Gastrocnemius medialis (tissue), 4 donors: Measurements from ENCODE around the gene INMT. TPM values are rescaled to one million over a fixed set of nuclear protein-coding genes. Genes with fewer than 3 reads are reported as not detected.
A peak's percentile ranks its signal among the peaks of the same experiment; 100 is the strongest.

Source experiments
- ATAC-seq, 2 donors: fragments of 150-250 bp; one replicate each; pipeline ENCODE4 v1.9.1; 2016
- DNase-seq, 2 donors: peaks; one replicate each; pipeline ENCODE4 v3.0.0-alpha.2; 2019
- H3K27ac ChIP-seq, 4 donors: fragments of 200-600 bp; sonication (generic); 1 replicate in 1 of 4; 2 replicates in 3 of 4; pipeline ENCODE4 v1.5.1; 2016 to 2018; ENCODE audit warnings: mild to moderate bottlenecking in 2 of 4, moderate library complexity in 1 of 4
- H3K27me3 ChIP-seq, 3 donors: fragments of 200-600 bp; sonication (generic) in 2 of 3; 1 replicate in 1 of 3; 2 replicates in 2 of 3; pipeline versions ENCODE4 v1.5.1 to v1.6.0; 2016 to 2019; ENCODE audit warnings: mild to moderate bottlenecking in 1 of 3, moderate library complexity in 1 of 3
- H3K36me3 ChIP-seq, 2 donors: fragments of 200-600 bp; sonication (generic) in 1 of 2; one replicate each; pipeline ENCODE4 v1.5.1; 2017 to 2018
- H3K4me1 ChIP-seq, 2 donors: fragments of 200-600 bp; sonication (generic) in 1 of 2; one replicate each; pipeline ENCODE4 v1.5.1; 2016 to 2017; ENCODE audit warnings: mild to moderate bottlenecking in 2 of 2
- H3K4me3 ChIP-seq, 4 donors: fragments of 200-600 bp; sonication (generic) in 3 of 4; 1 replicate in 1 of 4; 2 replicates in 3 of 4; pipeline ENCODE4 v1.5.1; 2016 to 2019; ENCODE audit warnings: mild to moderate bottlenecking in 2 of 4
- H3K9me3 ChIP-seq, 3 donors: fragments of 200-600 bp; sonication (generic) in 2 of 3; 1 replicate in 1 of 3; 2 replicates in 2 of 3; pipeline ENCODE4 v1.5.1; 2016 to 2019
- POLR2A ChIP-seq, 2 donors: fragments of 450-650 bp; IDR thresholded peaks; one replicate each; pipeline ENCODE4 v1.6.1; 2017; ENCODE audit warnings: antibody characterized with exemption in 2 of 2, mild to moderate bottlenecking in 2 of 2, moderate library complexity in 2 of 2
- in situ Hi-C, 4 donors: fragments of 200-750 bp; cut with MboI; loops; one replicate each; pipeline versions ENCODE4 v1.15.0 to v1.8.0; 2017; ENCODE audit warnings: low sequenced_read_pairs in 4 of 4
- intact Hi-C: fragments of 100-400 bp; cut with DNase I; formaldehyde crosslinking; loops from one replicate; pipeline ENCODE4 v1.15.1; 2023; ENCODE audit warnings: low total_unique reads
- total RNA-seq, 4 donors: library from RNA; depleted of rRNA; stranded (reverse); fragments of >200 nt; gene quantifications; one replicate each; pipeline versions ENCODE4 v1.1.0 to v1.2.3, GENCODE V29; 2016
- TF ChIP-seq, protein P1 (sequence below), 5 experiments: fragments of 450-650 bp in 3 of 5; fragments of 200-600 bp in 2 of 5; sonication (generic) in 2 of 5; IDR thresholded peaks in 4 of 5; conservative IDR thresholded peaks in 1 of 5; 1 replicate in 4 of 5; 2 replicates in 1 of 5; pipeline ENCODE4 v1.5.1; 2016 to 2019; ENCODE audit warnings: antibody characterized with exemption in 5 of 5, mild to moderate bottlenecking in 3 of 5, moderate library complexity in 3 of 5

INMT gene
- total RNA-seq, 4 donors from 2014 or later, result 1.9 to 8.6 (median 5.5) TPM

DNA sequence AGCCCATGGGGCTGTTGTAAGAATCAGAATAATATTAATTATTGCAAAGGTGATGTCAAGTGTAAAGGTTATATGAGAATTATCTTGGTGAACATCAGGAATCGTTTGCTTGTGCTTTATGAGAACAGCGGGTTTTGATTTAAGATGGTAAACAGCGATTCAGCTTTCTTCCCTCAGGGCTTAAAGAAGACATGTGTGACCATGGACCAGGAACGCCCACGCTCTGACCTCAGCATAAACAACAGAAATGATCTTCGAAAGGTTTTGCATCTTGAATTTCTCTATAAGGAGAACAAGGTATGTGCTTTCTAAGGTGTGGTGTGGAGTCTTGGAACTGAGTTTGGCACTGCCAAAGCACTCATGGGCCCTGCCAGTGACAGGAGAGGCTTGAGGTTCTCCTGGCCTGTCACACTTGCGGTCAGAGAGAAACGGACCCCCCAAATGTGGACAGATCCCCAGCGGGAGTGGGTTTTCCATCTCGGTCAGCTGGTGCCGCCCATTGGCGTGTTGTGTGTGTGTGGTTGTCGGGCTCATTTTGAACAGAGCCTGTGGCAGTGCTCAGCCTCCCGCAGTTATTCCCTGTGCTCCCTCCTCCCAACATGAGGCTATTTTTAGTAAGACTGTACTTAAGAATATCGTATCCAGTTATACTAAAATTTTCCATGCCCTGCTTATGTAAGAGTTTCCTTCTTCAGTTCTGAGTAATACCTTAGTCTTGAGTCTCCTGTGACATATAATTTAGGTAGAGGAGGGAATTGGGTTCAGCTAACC lies 26.5 kb downstream of the INMT start:
- DNase-seq, result peak; percentile 20 to 55
- H3K36me3 ChIP-seq, result no peaks in the 10 kb centered on the region
- in situ Hi-C loops, result no loop called here

DNA sequence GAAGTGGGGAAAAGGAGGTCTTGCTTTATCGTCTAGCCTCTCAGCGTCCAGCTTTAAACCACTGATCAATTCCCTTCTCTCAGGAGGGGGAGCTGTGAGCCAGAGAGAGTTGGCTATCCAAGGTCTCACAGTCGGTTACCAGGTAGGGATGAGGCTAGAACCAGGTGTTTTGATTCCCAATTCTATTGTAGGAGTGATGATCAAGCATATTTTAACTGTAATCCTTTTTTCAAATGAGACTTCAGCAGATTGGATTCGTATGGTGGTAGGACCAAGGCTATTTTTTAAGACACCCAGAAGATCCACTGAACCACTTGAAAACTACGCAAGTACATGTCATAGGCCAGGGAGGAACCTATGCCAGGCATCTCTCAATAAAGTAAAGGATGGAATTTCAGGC lies 27.6 kb downstream of the INMT start:
- no peak for TF ChIP-seq POLR2A (IDR thresholded peaks at IDR 0.05)
- TF ChIP-seq, protein P1, sequence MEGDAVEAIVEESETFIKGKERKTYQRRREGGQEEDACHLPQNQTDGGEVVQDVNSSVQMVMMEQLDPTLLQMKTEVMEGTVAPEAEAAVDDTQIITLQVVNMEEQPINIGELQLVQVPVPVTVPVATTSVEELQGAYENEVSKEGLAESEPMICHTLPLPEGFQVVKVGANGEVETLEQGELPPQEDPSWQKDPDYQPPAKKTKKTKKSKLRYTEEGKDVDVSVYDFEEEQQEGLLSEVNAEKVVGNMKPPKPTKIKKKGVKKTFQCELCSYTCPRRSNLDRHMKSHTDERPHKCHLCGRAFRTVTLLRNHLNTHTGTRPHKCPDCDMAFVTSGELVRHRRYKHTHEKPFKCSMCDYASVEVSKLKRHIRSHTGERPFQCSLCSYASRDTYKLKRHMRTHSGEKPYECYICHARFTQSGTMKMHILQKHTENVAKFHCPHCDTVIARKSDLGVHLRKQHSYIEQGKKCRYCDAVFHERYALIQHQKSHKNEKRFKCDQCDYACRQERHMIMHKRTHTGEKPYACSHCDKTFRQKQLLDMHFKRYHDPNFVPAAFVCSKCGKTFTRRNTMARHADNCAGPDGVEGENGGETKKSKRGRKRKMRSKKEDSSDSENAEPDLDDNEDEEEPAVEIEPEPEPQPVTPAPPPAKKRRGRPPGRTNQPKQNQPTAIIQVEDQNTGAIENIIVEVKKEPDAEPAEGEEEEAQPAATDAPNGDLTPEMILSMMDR (IDR thresholded peaks at IDR 0.05 in 4 of 5, conservative IDR thresholded peaks at IDR 0.05 in 1 of 5), result no peak
- in situ Hi-C loops (no loop called here), intact Hi-C loops (no loop called here)
- DNase-seq (no peak), ATAC-seq (no peak)
- Histone ChIP-seq H3K4me1 (peaks cover 31 to 37% of the 10 kb centered on the region in 2 donors), H3K4me3 (no peak overlapping the region), H3K9me3 (no peaks in the 10 kb centered on the region), H3K36me3 (no peaks in the 10 kb centered on the region), H3K27ac (peak overlapping the region in 3 of 4 donors; percentile 76 to 85 (median 84)), H3K27me3 (no peaks in the 10 kb centered on the region)

More for the DNA sequence above, 26.5 kb downstream of the INMT start:
- intact Hi-C loops, result no loop called here
- Histone ChIP-seq H3K4me1 (peaks cover 31 to 37% of the 10 kb centered on the region in 2 donors), H3K27me3 (no peaks in the 10 kb centered on the region), H3K4me3 (peak overlapping the region in 2 of 4 donors; percentile 22 to 30), H3K9me3 (no peaks in the 10 kb centered on the region), H3K27ac (peak overlapping the region; percentile 67 to 85 (median 80))
- ATAC-seq, result peak; percentile 97 to 98
- TF ChIP-seq, protein P1 (IDR thresholded peaks at IDR 0.05 in 4 of 5, conservative IDR thresholded peaks at IDR 0.05 in 1 of 5), result no peak
- peak in 1 of 2 donors; percentile 14 for TF ChIP-seq POLR2A (IDR thresholded peaks at IDR 0.05)

DNA sequence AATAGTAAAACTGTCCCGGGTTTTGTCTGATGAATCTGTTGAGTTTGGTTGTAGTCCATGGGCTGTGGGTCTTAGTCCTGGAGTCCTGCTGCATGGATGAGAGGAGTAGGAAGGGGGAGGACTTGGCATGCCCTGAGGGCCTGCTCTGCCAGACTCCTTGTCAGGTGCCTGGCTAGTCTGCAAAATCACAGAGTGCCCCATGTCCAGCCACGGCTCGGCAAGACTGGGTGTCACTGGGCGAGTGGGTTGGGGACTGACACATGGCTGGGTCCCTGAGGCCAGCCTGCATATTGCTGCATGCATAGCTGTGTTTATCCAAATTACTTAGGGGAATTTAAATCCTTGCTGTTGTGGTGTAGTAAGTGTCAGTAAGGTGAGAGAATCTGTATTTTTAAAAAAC lies 29.0 kb downstream of the INMT start:
- Histone ChIP-seq H3K4me3 (no peak overlapping the region), H3K36me3 (peaks cover 0 to 3% of the 10 kb centered on the region in 2 donors), H3K9me3 (no peaks in the 10 kb centered on the region), H3K27me3 (no peaks in the 10 kb centered on the region), H3K4me1 (peaks cover 31 to 37% of the 10 kb centered on the region in 2 donors), H3K27ac (peak overlapping the region in 3 of 4 donors; percentile 76 to 85 (median 84))
- in situ Hi-C loops, result no loop called here
- intact Hi-C loops, result no loop called here
- ATAC-seq (peak; percentile 49 to 62), DNase-seq (peak; percentile 52 to 67)
- TF ChIP-seq, protein P1 (IDR thresholded peaks at IDR 0.05 in 4 of 5, conservative IDR thresholded peaks at IDR 0.05 in 1 of 5), result no peak
- TF ChIP-seq POLR2A (IDR thresholded peaks at IDR 0.05), result no peak

DNA sequence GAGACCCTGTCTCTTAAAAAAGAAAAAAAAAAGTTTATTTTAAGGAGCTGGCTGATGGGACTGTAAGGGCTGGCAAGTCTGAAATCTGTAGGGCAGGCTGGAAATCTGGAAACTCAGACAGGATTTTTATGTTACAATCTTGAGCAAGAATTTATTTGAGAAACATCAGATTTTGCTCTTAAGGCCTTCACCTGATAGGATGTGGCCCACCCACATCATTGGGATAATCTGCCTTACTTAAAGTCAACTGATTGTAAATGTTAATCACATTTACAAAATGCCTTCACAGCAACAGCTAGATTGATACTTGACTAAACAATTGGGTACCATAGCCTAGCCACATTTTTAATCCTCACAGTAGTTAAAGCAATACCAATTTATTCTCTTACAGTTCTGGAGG lies 30.8 kb downstream of the INMT start:
- Histone ChIP-seq H3K27ac (no peak overlapping the region), H3K27me3 (no peaks in the 10 kb centered on the region), H3K36me3 (peaks cover 0 to 3% of the 10 kb centered on the region in 2 donors), H3K4me1 (peaks cover 28 to 31% of the 10 kb centered on the region in 2 donors), H3K4me3 (no peak overlapping the region), H3K9me3 (no peaks in the 10 kb centered on the region)
- intact Hi-C loops, result no loop called here
- ATAC-seq (no peak), DNase-seq (no peak)
- TF ChIP-seq, protein P1 (IDR thresholded peaks at IDR 0.05 in 4 of 5, conservative IDR thresholded peaks at IDR 0.05 in 1 of 5), result no peak
- no peak for TF ChIP-seq POLR2A (IDR thresholded peaks at IDR 0.05)
- in situ Hi-C loops, result no loop called here
